H9 (cell line): Measurements from ENCODE around the gene GIT2. TPM values are rescaled to one million over a fixed set of nuclear protein-coding genes. Genes with fewer than 3 reads are reported as not detected.

Experiments used
- DNase-seq: peaks from one replicate; pipeline ENCODE4 v3.0.0-alpha.2; 2017
- H2AFZ ChIP-seq: one replicate; pipeline ENCODE4 v1.6.1; 2013; ENCODE audit warnings: mild to moderate bottlenecking, low read length, control low read depth, moderate library complexity
- H2AK5ac ChIP-seq: 2 replicates; pipeline ENCODE4 v1.6.1; 2013; ENCODE audit warnings: low read length, control low read depth, mixed read lengths; ENCODE audit not compliant: insufficient read length
- H2BK120ac ChIP-seq: one replicate; pipeline ENCODE4 v1.6.1; 2013; ENCODE audit warnings: low read depth, mild to moderate bottlenecking, low read length, control low read depth, inconsistent platforms; ENCODE audit not compliant: poor library complexity, severe bottlenecking
- H2BK12ac ChIP-seq: 2 replicates; pipeline ENCODE4 v1.6.1; 2013; ENCODE audit warnings: low read length, control low read depth, mixed read lengths, low read depth; ENCODE audit not compliant: insufficient read length
- H2BK15ac ChIP-seq: 2 replicates; pipeline ENCODE4 v1.6.1; 2013; ENCODE audit warnings: low read depth, low read length, control low read depth
- H2BK20ac ChIP-seq: one replicate; pipeline ENCODE4 v1.6.1; 2013; ENCODE audit warnings: low read depth, mild to moderate bottlenecking, low read length, control low read depth, inconsistent platforms; ENCODE audit not compliant: poor library complexity, severe bottlenecking
- H2BK5ac ChIP-seq: 2 replicates; pipeline ENCODE4 v1.6.1; 2013; ENCODE audit warnings: low read length, control low read depth, mixed read lengths; ENCODE audit not compliant: insufficient read length
- H3K14ac ChIP-seq: 2 replicates; pipeline ENCODE4 v1.6.1; 2013; ENCODE audit warnings: low read length, control low read depth; ENCODE audit not compliant: insufficient read depth
- H3K18ac ChIP-seq: 2 replicates; pipeline ENCODE4 v1.6.1; 2013; ENCODE audit warnings: low read depth, mild to moderate bottlenecking, mixed read lengths, low read length, control low read depth; ENCODE audit not compliant: insufficient read length
- H3K23ac ChIP-seq: 2 replicates; pipeline ENCODE4 v1.6.1; 2013; ENCODE audit warnings: low read length, control low read depth, mixed read lengths, low read depth; ENCODE audit not compliant: insufficient read length
- H3K23me2 ChIP-seq: 2 replicates; pipeline ENCODE4 v1.6.1; 2013; ENCODE audit warnings: low read depth, mild to moderate bottlenecking, mixed read lengths, low read length, control low read depth; ENCODE audit not compliant: insufficient read length, poor library complexity, severe bottlenecking
- H3K27ac ChIP-seq: 2 replicates; pipeline ENCODE4 v1.5.1; 2013; ENCODE audit warnings: low read length, control low read depth, mixed read lengths, low read depth; ENCODE audit not compliant: insufficient read length
- H3K27me3 ChIP-seq: 2 replicates; pipeline ENCODE4 v1.6.1; 2013; ENCODE audit warnings: low read length, control low read depth, inconsistent platforms; ENCODE audit not compliant: insufficient read depth
- H3K4ac ChIP-seq: 2 replicates; pipeline ENCODE4 v1.6.1; 2013; ENCODE audit warnings: low read depth, mild to moderate bottlenecking, control low read depth, inconsistent platforms, low read length, moderate library complexity
- H3K4me1 ChIP-seq: 2 replicates; pipeline ENCODE4 v1.6.1; 2013; ENCODE audit warnings: low read length, control low read depth, inconsistent platforms; ENCODE audit not compliant: insufficient read depth
- H3K4me2 ChIP-seq: 2 replicates; pipeline ENCODE4 v1.6.1; 2013; ENCODE audit warnings: low read length, control low read depth, mixed read lengths; ENCODE audit not compliant: insufficient read length, insufficient read depth
- H3K56ac ChIP-seq: 2 replicates; pipeline ENCODE4 v1.6.1; 2013; ENCODE audit warnings: low read depth, mild to moderate bottlenecking, mixed read lengths, low read length, control low read depth; ENCODE audit not compliant: insufficient read length
- H3K79me1 ChIP-seq: 2 replicates; pipeline ENCODE4 v1.6.1; 2013; ENCODE audit warnings: low read depth, mild to moderate bottlenecking, moderate library complexity, low read length, control low read depth, inconsistent platforms; ENCODE audit not compliant: insufficient read depth, poor library complexity, severe bottlenecking
- H3K79me2 ChIP-seq: 2 replicates; pipeline ENCODE4 v1.6.1; 2013; ENCODE audit warnings: low read length, control low read depth, inconsistent platforms; ENCODE audit not compliant: insufficient read depth
- H3K9ac ChIP-seq: 2 replicates; pipeline ENCODE4 v1.6.1; 2013; ENCODE audit warnings: low read length, control low read depth, mixed read lengths; ENCODE audit not compliant: insufficient read length; ENCODE audit errors: extremely low read depth
- H3K9me3 ChIP-seq: one replicate; pipeline ENCODE4 v1.6.1; 2013; ENCODE audit warnings: low read depth, low read length, inconsistent platforms; ENCODE audit not compliant: control insufficient read depth
- H3T11ph ChIP-seq: one replicate; pipeline ENCODE4 v1.6.1; 2013; ENCODE audit warnings: mild to moderate bottlenecking, low read length, control low read depth, inconsistent platforms
- H4K20me1 ChIP-seq: one replicate; pipeline ENCODE4 v1.6.1; 2013; ENCODE audit not compliant: control insufficient read depth, insufficient read length, insufficient read depth
- H4K5ac ChIP-seq: 2 replicates; pipeline ENCODE4 v1.6.1; 2013; ENCODE audit warnings: low read depth, mild to moderate bottlenecking, mixed read lengths, low read length, control low read depth; ENCODE audit not compliant: insufficient read length
- H4K8ac ChIP-seq: replicated peaks from 2 replicates; pipeline ENCODE4 v1.6.1; 2013; ENCODE audit warnings: low read length, control low read depth, mixed read lengths, low read depth; ENCODE audit not compliant: insufficient read length
- H4K91ac ChIP-seq: 2 replicates; pipeline ENCODE4 v1.6.1; 2013; ENCODE audit warnings: low read depth, mild to moderate bottlenecking, moderate library complexity, mixed read lengths, low read length, control low read depth; ENCODE audit not compliant: insufficient read length
- H3K27ac Mint-ChIP-seq, 3 experiments: 2 replicates in 2 of 3; 3 replicates in 1 of 3; pipeline ENCODE4 v1.8.0; 2020 to 2021; ENCODE audit warnings: mixed read lengths in 3 of 3, mild to moderate bottlenecking in 1 of 3, moderate library complexity in 1 of 3
- H3K27me3 Mint-ChIP-seq: 2 replicates; pipeline ENCODE4 v1.8.0; 2021; ENCODE audit warnings: low read depth, mild to moderate bottlenecking, moderate library complexity, mixed read lengths
- H3K36me3 Mint-ChIP-seq, 3 experiments: 2 replicates in 2 of 3; 3 replicates in 1 of 3; pipeline ENCODE4 v1.8.0; 2020 to 2021; ENCODE audit warnings: low read depth in 3 of 3, mixed read lengths in 3 of 3; ENCODE audit not compliant: insufficient read depth in 1 of 3
- H3K4me1 Mint-ChIP-seq, 2 experiments: 2 replicates each; pipeline ENCODE4 v1.8.0; 2020; ENCODE audit warnings: mixed read lengths in 2 of 2
- H3K4me3 Mint-ChIP-seq, 2 experiments: 2 replicates in 1 of 2; 3 replicates in 1 of 2; pipeline ENCODE4 v1.8.0; 2020 to 2021; ENCODE audit warnings: mild to moderate bottlenecking in 2 of 2, mixed read lengths in 2 of 2, moderate library complexity in 1 of 2
- H3K9me3 Mint-ChIP-seq, 2 experiments: 2 replicates in 1 of 2; 3 replicates in 1 of 2; pipeline ENCODE4 v1.8.0; 2020; ENCODE audit warnings: mild to moderate bottlenecking in 2 of 2, mixed read lengths in 2 of 2, moderate library complexity in 1 of 2
- WGBS: extraction: QIAGEN DNeasy Blood & Tissue Kit; methylation state at CpG from one replicate; pipeline ENCODE4 v1.1.7; 2013; ENCODE audit warnings: missing lambda C conversion rate, low lambda C conversion rate, mixed read lengths; ENCODE audit not compliant: insufficient read length; ENCODE audit errors: extremely low coverage; 5-methylcytosine and 5-hydroxymethylcytosine counted together
- total RNA-seq: library from RNA; stranded (reverse); gene quantifications from 2 replicates; pipeline ENCODE4 v1.2.1, GENCODE V29; 2021
- TF ChIP-seq, protein P1 (sequence below): fragments of 200-600 bp; sonication (generic); conservative IDR thresholded peaks from 3 replicates; pipeline ENCODE4 v1.8.0; 2021; ENCODE audit warnings: antibody characterized with exemption, mild to moderate bottlenecking

The GIT2 gene
- total RNA-seq, 1 experiment from 2014 or later = 27.0 TPM

DNA sequence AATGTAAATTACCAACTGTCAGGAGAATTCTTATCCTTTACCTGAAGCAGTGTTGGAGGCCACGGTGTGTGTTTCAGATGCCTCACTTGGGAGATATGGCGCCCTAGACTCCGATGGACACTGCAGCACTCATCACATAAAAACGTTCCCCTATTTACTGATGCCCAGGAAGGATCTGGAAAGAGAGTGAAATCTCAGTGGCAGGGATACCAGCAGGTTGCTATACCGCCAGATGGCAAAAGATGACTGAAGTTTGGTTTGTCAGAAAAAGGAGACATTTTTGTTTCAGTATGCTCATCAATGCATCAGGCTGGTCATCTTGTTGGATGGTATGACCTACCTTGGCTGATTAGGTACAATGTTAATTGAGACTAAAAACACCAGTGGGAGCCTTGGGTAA, 4.6 kb downstream of the GIT2 start:
- peaks cover 4% of the 10 kb centered on the region for H3K23me2 ChIP-seq
- Mint-ChIP-seq H3K9me3 (no peaks in the 10 kb centered on the region), H3K4me3 (no peak overlapping the region), H3K27ac (no peak overlapping the region; a peak in 1 of 7 replicates), H3K4me1 (peaks cover 13 to 16% of the 10 kb centered on the region in 2 experiments), H3K27me3 (no peaks in the 10 kb centered on the region), H3K36me3 (peaks cover 10 to 31% (median 11%) of the 10 kb centered on the region in 3 experiments; a peak in 6 of 7 replicates)
- H2BK20ac ChIP-seq = no peak overlapping the region
- no peak overlapping the region for H4K91ac ChIP-seq
- H2AK5ac ChIP-seq = no peak overlapping the region
- H4K20me1 ChIP-seq = no peaks in the 10 kb centered on the region
- H2BK15ac ChIP-seq = no peak overlapping the region
- no peaks in the 10 kb centered on the region for H3K4me1 ChIP-seq
- H3K27ac ChIP-seq = no peak overlapping the region
- no peak overlapping the region for H3K4me2 ChIP-seq
- DNase-seq = no peak
- H4K8ac ChIP-seq = no peak overlapping the region
- H3K4ac ChIP-seq = no peak overlapping the region
- H2BK5ac ChIP-seq = no peak overlapping the region
- H3K14ac ChIP-seq = no peak overlapping the region
- no peak overlapping the region for H3K9ac ChIP-seq
- no peaks in the 10 kb centered on the region for H3K27me3 ChIP-seq
- H3K79me1 ChIP-seq = no peaks in the 10 kb centered on the region
- H3K79me2 ChIP-seq = no peaks in the 10 kb centered on the region
- H4K5ac ChIP-seq = no peak overlapping the region
- no peaks in the 10 kb centered on the region for H3K9me3 ChIP-seq
- no CpG with 5 or more reads among the region's 5 CpGs for WGBS
- no peak overlapping the region for H2BK120ac ChIP-seq
- H3K18ac ChIP-seq = no peak overlapping the region
- TF ChIP-seq, protein P1, sequence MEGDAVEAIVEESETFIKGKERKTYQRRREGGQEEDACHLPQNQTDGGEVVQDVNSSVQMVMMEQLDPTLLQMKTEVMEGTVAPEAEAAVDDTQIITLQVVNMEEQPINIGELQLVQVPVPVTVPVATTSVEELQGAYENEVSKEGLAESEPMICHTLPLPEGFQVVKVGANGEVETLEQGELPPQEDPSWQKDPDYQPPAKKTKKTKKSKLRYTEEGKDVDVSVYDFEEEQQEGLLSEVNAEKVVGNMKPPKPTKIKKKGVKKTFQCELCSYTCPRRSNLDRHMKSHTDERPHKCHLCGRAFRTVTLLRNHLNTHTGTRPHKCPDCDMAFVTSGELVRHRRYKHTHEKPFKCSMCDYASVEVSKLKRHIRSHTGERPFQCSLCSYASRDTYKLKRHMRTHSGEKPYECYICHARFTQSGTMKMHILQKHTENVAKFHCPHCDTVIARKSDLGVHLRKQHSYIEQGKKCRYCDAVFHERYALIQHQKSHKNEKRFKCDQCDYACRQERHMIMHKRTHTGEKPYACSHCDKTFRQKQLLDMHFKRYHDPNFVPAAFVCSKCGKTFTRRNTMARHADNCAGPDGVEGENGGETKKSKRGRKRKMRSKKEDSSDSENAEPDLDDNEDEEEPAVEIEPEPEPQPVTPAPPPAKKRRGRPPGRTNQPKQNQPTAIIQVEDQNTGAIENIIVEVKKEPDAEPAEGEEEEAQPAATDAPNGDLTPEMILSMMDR = no peak
- no peak overlapping the region for H2AFZ ChIP-seq
- no peak overlapping the region for H3T11ph ChIP-seq
- no peak overlapping the region for H2BK12ac ChIP-seq
- no peak overlapping the region for H3K56ac ChIP-seq
- no peak overlapping the region for H3K23ac ChIP-seq
